ENCODE measurements around the gene ITGB2.

Gene ITGB2

DNA sequence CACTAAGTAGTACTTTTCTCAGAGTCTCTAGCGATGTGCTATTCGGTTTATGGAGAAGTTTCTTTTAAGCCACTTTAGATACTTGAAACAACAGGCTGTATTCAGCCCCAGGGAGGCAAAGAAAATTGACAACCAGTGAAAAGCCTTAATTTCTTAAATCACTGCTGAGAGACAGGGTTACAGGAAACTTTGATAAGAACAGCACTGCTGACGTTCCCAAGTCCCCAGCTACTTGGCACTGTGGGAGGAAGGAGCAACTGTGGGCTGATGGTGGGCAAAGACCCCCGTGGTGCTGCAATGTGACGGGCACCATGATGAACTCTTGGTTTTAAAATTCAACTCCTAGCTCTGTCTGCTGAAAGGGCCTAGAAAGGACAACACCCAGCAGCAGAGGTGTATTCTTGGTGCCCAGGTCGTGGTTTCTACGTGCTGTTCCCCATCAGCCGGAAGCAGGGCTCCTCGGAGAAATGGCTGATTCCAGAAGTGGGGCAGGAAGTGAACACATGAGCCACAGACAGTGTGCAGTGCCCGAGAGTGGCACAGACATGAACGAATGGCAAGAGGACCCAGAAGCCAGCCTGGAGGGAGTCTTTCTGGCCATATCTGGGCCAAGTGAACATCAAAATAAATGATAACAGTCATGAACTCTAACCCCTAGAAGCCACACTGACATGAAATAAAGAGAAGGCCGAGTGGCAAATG is 52.5 kb downstream of the ITGB2 start:
- DNase-seq (ENCODE audit: low read depth in 2 of 2) = no peak

DNA sequence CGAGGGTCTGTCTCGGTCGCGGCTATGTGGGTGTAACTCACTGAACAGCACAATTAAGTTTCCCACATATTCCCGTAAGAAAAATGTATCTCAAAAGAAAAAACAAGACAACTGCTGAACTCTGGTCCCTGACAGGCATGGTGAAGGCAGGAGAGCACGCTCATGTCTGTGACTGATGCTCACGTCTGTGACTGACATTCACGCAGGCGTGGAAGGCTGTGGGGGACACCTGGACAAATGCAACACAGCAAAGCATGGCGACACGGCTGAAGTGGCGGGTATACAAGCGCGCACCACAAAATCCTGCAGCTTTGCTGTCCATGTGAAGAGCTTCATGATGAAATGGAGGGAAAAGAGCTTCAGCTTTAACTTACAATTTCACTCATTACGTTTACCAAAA is 53.2 kb downstream of the ITGB2 start:
- DNase-seq (ENCODE audit: low read depth in 2 of 2) = no peak

DNA sequence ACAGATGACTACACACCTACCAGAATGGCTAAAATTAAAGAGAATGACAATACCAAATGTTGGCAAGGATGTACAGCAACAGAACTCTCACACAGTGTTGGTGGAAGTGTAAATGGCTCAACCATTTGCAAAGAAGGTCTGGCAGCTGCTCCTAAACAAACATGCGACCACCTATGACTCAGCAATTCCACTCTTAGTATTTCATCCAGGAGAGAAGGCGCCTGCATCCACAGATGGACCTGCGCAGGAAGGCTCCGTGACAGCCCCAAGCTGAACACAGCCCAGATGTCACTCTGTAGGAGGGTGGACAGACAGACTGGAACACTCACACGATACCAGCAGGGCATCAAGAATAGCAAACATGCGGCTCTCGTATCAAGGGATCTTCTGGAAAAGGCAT is 53.9 kb downstream of the ITGB2 start:
- DNase-seq (ENCODE audit: low read depth in 2 of 2) = no peak

DNA sequence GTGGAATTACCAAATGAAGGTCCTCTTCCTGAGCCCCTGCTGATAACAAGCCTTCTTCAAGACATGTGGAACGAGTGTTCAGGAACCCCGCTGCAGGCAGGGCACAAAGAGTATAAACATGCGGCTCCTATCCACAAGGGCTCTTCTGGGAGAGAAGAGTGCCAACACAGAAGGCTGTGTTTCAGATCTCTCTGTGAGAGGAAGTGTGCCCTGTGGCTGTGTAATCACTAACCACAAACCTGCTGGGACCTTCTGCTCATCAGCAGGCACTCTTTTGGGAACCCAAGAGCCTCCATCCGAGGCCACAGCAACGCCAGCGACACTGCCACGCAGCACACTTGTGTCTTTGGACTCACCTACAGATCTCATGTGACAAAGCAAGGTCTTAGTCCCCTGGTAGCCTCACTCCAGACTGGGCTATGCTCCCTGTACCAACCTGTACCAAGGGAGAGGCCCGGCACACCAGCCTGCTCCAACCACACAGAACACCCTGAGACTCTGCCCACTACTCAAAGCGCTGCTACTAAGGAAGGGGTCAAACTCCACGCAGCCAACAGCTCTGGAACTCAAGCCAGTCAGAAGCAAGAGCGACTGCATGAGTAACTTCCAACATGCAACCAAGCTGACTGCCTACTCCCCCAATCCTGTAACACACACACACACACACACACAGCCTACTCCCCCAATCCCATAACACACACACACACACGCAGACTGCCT is 55.0 kb downstream of the ITGB2 start:
- no peak for DNase-seq (ENCODE audit: low read depth in 2 of 2)

DNA sequence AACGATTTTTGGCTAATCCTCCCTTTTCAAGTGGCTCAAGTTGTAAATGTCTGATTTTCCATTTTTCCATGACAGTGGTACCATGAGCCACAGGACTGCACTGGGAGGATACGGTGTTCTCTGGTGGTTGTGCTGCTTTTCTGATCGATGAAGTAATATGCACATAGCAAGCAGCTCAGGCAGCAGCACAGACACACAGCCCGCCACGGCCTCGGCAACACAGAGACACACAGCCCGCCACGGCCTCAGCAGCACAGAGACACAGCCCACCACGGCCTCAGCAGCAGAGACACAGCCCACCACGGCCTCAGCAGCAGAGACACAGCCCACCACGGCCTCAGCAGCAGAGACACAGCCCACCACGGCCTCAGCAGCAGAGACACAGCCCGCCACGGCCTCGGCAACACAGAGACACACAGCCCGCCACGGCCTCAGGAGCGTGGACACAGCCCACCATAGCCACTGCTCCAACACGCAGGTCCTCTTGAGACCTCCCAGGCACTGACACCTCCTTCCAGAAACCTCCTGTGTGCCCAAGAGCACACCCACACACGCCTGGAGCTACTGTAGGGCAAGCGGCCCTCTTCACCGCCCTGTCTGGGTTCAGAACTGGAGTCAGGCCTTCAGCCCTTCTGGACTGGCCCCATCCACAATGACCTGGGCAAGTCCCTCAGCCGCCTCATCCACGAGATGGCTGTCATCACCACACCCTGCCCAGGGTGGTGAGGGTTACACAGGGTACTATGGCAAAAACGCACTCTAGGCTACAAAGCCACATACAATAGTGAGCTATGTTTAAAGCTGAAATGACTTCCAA is 57.6 kb downstream of the ITGB2 start:
- DNase-seq (ENCODE audit: low read depth in 2 of 2) = no peak

DNA sequence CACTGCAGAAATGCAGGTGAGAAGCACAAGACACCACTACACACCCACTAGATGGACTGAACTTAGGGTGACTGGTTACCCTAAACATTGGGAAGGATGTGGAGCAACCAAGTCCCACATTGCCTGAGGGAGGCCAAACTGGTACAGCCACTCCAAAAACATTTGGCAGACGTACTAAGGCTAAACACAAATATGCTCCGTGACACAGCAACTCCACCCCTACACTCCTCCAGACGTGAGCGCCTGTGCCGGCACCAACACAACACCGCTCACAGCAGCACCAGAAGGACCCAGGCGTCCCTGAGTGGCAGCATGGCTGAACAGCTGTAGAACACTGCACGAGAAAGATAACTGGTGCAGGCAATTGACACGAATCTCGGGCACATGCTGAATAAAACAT is 61.9 kb downstream of the ITGB2 start:
- no peak for DNase-seq (ENCODE audit: low read depth in 2 of 2)

DNA sequence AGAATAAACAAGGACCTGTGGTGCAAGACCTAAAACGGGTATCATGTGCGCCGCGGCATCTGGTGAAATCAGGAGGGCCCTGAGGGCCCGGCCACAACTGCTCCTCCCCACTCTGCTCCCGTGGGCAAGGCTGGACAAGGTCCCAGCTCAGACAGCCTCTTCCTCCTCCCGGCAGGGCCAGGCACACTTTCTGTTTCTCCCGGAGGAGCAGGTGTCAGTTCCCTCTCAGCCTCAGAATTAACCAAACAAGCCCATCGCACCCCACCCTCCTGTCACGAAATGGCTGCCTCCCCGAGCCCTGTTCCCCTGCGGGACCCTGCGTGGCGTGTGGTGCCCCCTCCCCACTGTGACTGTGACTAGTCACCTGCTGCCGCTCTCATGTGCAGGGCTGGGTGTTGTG is 62.4 kb downstream of the ITGB2 start:
- no peak for DNase-seq (ENCODE audit: low read depth in 2 of 2)

DNA sequence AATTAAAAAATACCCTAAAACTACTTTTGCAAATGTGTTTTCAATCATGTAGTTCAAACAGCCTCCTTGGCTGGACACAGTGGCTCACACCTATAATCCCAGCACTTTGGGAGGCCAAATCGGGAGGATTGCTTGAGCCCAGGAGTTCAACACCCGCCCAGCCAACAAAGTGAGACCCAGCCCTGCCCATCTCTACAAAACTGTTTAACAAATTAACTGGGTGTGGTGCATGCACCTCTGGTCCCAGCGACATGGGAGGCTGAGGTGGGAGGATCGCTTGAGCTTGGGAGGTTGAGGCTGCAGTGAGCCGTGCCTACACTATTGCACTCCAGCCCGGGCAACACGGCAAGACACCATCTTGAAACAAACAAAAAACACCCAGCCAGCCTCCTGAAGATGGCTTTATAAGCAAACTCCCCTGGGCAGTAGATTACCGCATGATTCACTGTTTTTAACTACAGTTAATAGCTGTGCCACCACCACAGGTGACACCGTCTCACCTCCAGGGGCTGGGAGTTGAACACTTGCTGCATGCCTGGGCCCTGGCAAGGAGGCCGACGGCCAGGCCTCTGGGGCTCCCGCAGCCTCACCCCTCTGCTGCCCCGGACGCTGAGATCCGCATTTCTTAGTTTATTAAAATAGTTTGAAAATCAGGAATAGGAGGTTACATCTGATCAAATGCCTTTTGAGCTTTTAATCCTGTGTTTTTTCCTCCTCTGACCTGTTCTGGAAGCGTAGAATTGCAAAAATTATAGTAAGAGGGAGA is 63.4 kb downstream of the ITGB2 start:
- no peak for DNase-seq (ENCODE audit: low read depth in 2 of 2)

DNA sequence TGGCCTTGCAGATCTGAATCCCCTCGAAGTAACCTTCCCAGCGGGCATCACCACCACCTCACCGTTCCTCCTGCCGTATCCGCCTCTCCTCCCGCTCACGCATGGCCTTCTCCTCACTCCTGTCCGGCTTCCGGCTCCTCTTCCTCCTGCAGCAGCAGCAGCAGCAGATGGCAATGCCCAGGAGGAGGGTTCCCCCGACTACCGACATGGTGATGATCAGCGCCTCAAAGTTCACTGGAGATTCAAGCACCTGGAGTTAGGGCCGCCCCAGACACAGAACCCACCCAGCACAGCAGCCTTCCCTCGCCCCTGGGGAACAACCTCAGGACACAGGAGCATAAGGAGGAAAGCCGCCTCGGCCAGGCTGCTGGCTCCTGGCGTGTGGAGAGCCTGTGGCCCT is 64.6 kb downstream of the ITGB2 start:
- DNase-seq (ENCODE audit: low read depth in 2 of 2) = no peak

DNA sequence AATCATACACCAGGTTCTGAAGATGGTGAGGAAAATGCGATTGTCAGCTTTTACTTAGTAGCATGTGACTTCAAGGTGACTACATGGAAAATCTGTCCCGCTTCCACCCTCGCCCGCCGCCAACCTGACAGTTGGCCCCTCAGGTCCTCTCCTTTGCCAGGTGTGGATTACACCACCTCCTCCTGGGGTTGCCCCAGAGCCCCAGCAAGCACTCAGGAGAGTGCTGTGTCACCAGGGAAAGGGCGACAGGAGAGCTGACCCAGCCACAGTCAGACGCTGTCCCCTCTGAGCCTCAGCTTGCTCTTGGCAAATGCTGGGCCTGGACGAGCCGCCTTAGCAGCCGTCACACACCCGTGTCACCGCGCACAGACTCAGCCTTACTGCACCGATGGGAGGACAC is 65.1 kb downstream of the ITGB2 start:
- DNase-seq (ENCODE audit: low read depth in 2 of 2) = no peak

DNA sequence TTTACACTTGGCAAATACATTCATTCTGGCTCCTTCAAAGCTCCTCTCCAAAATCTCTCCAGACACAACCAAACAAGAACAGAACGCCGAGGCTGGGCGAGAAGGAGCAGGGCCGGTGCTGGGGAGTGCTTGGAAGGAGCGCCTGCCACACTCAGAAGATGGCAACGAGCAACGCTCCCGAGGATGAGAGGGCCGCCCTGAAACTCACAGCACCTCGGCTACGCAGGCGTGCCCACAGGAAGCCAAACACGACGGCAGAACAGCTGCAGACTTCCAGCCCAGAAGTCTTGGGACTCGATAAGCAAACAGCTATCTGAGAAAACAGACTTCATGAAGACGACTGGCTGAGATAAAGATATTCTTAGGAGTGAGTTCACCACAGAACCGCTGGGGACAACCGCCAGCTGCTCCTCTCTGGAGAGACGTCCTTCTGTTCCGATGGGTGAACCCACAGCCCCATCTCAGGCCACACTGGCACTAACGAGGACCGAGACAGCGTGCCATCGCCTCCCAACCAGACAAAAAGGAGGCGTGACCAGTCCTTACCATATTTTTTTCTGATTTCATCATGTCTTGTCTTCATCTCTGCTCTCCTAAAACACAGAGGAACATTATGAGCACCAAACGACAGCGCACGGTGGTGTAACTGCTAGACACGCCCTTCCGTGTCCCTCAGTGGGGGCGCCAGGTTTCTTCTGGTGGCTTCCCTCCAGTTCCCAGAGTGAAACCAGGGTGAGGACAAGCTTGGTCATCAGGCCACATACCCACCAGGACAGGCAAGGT is 65.8 kb downstream of the ITGB2 start:
- no peak for DNase-seq (ENCODE audit: low read depth in 2 of 2)

DNA sequence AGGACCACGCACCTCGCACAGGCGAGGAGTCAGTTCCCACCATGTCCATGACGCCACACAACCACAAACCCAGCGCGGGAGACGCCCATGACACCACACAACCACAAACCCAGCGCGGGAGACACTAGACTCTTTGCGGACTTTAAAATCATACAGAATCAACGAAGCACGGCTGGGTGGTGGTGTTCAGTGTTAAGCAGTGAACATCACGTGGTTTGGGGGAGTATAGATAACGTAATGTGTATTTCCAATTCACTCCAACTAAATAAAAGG is 66.4 kb downstream of the ITGB2 start:
- no peak for DNase-seq (ENCODE audit: low read depth in 2 of 2)

DNA sequence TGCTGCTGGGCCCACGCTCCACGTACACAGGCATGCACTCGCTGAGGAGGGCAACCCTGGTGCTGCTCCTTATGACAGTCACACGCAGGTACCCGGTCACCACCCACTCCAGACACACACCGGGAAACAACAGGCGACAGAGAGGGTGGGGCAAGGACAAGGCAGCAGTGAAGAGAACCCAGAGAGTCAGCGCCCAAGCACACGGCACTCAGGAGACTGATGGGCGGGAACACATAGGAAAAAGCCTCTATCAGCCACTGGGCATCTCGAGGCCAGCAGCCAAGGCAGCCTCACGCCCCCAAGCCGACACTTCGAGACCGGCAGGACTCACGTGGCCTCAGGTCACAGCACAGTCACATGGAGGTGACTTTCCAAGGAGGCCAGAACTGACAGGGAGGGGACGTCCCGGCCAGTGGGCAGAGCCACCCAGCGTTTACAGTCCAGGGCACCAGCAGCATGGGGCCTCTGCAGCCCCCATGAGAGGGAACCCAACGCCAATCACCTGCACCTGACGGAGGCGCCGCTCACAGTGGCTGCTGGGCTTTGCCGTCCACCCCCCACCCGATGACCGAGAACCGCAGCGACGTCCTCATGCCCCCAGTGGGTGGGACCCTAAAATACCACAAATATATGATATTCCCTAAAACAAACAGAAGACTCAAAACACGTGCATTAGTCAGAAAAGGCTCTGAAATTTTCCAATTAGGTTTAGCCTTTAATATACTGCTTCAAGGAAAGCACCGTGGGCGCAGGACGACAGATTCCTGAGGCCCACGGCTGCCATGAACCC is 66.9 kb downstream of the ITGB2 start:
- DNase-seq (ENCODE audit: low read depth in 2 of 2) = no peak

DNA sequence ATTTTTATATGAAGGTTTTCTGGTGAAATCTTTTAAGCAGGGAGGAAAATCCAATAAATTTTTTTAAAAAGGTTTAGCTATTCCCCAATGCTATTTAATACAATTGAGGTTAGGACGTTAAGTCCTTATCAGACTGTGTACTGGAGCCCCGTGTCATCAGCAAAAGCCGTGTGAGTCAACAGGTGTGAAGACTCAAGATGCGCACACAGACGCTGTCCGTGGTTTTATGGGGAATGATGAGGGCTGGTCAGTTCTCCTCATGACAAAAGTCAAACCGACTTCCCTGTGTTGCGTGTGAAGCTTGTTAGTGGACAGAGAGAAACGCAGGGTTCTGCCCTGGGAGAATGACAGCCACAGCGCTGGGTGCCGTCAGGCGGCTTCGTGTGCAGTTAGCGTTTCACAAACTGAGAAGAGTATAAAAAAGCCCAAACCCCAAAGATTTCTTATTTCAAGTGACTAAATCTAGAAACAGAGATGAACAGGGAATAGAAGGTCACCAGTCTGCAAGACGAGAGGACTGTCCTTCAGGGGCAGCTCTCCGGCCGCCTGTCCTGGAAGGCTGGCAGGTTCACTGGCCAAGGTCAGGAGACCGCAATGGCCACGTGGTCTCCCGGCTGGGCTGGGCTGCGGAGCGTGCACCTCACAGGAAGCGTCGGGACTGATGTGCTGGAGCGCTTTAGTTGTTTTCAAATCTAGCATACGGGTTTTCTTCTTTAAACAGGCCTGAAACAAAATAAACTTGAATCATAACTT is 69.6 kb downstream of the ITGB2 start:
- no peak for DNase-seq (ENCODE audit: low read depth in 2 of 2)

DNA sequence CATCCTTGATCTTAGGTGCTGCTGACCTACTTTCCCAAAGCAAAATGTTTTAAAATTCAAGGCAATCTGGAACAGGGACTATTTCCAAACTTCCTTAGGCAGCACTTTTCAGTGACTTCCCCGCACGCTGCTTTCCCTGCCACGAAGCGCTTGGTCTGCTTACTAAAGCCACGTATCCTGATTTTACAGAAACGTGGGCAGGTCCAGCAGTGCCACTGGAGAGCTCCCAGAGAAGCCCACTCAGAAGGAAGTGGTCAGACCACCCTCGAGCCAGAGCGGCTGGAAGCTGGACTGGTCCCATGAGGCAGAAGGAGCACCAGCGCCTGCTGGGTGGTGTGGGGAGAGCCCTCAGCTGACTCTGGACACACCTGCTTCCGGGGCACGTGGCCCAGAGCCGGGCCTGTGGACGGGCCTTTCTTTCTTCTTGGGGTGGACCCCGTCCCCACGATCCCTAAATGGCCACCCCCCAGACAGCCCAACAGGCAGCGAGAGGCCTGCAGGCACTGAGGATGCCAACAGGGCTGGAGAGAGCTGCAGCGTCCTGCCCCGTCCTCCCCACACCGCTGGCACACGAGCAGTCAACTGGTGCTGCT is 70.4 kb downstream of the ITGB2 start:
- DNase-seq (ENCODE audit: low read depth in 2 of 2) = no peak

DNA sequence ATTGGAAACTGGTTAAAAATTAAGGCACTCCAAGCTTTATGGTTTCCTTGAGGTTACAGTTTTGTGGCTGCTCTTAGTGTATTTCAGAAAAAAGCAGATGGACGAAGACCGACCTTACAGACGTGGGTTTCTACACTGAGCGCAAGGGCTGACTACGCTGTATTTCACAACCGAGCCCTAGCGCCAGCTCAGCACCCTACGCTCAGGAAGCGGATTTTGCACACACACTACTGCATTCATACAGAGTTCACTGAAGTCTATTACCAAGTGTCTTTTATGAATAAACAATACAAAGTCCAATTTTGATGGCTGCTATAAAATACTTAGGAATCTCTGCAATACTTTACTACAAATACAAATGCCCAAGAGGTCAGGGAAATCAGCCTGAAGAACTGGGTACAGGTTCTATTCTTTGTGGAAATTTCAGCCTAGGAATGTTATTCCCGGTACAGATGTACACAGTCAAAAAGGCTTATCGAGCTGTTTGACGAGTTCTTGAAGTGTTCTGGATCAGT is 71.0 kb downstream of the ITGB2 start:
- DNase-seq (ENCODE audit: low read depth in 2 of 2) = no peak

DNA sequence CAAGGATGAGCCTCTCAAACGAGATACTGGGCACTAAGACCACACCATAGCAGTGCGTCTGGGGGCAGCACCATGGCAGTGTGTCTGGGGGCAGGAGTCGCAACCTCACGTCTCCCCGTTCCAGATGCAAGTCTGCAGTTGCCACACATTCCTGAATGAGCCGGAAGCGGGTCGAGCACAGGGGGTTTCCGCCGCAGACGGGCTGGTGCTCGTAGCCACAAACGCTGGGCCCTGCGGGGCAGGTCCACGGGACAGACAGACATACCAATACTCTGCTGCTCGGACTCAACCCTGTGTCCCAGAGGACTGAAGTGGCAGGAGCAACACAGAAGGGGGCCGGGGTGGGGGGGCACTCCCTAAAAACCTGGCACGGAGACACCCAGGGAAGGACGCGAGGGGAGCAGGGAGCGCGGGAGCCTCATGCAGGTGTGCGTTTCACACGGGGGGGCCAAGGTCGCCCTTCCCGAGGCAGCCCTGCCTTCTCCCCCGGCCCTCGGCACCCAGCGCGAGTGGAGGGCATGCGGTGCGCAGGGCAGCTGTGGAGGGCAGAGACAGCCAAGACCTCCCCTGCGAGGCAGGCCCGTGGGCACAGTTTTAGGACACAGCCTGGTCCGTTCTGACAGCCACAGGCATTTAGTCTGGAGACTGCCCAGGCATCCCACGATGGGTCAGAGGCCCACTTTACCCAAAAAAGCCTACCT is 71.7 kb downstream of the ITGB2 start:
- no peak for DNase-seq (ENCODE audit: low read depth in 2 of 2)

DNA sequence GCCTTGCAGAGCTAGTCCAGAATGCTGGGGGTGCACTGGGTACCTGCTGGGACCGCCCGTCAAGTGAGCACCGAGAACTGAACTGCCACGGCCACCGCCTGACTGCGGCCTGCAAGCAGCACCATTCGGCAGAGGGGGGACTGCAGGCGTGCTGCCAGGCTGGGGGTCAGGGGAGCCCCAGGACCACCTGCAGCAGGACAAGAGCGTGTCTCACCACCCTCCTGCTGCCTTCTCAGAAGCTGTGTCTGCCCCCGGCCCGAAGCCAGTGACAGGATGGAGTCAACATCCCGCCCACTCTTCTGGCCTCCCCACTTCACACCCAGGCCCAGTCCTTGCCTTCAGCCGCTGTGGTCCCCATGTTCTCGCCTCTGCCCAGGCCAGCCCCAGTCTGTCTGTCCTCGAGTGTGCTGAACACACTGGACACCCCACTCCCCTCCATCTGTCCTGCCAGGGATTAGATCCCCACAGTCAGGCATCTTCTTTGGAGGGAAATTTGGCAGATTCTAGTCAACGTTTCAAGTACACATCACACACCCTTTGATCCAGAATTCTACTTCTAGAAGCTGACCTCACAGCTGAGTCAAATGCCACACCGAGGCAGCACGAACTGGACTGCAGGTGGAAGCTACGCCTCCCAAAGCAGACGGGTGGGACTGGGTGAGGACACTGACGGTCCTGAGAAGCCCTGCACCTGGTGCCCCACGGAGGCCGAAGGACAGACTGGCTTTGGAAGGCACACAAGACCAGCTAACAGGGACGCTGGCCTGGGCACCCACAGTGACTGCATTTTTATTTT is 73.2 kb downstream of the ITGB2 start:
- DNase-seq (ENCODE audit: low read depth in 2 of 2) = no peak

Data from stimulated activated CD4-positive, alpha-beta T cell treated with anti-CD3 and anti-CD28 coated beads, Interleukin-12 subunit alpha, Interleukin-12 subunit beta, amount 100 ng/mL, for 24 hours (primary cell).